CMK (cell line): ENCODE data around the gene CDKAL1.
A peak's percentile ranks its signal among the peaks of the same experiment; 100 is the strongest.

Experiments used
- DNase-seq: peaks from one replicate; pipeline ENCODE4 v3.0.0-alpha.2; 2010; ENCODE audit warnings: low read depth

The CDKAL1 gene

GRCh38 chr6:20841806-20842205 is 307.5 kb downstream of the CDKAL1 start:
- DNase-seq: no peak

GRCh38 chr6:20845592-20845991 is 311.3 kb downstream of the CDKAL1 start:
- no peak for DNase-seq

- peak; percentile 49 for DNase-seq
Measured at GRCh38 chr6:20846602-20847028, 312.4 kb downstream of the CDKAL1 start.

GRCh38 chr6:20847904-20848303 is 313.6 kb downstream of the CDKAL1 start:
- no peak for DNase-seq

- DNase-seq: no peak
Measured at GRCh38 chr6:20850686-20851416, 316.6 kb downstream of the CDKAL1 start.

GRCh38 chr6:20851795-20852194 is 317.5 kb downstream of the CDKAL1 start:
- DNase-seq: no peak

- no peak for DNase-seq
Measured at GRCh38 chr6:20853828-20854227, 319.6 kb downstream of the CDKAL1 start.

- DNase-seq: no peak
Measured at GRCh38 chr6:20856681-20857288, 322.5 kb downstream of the CDKAL1 start.

- no peak for DNase-seq
Measured at GRCh38 chr6:20861481-20861880, 327.2 kb downstream of the CDKAL1 start.

- DNase-seq: no peak
Measured at GRCh38 chr6:20866036-20866435, 331.8 kb downstream of the CDKAL1 start.

- no peak for DNase-seq
Measured at GRCh38 chr6:20866935-20867703, 332.9 kb downstream of the CDKAL1 start.

GRCh38 chr6:20868397-20869096 is 334.3 kb downstream of the CDKAL1 start:
- no peak for DNase-seq

GRCh38 chr6:20870021-20870420 is 335.8 kb downstream of the CDKAL1 start:
- no peak for DNase-seq

GRCh38 chr6:20870493-20870892 is 336.2 kb downstream of the CDKAL1 start:
- no peak for DNase-seq

GRCh38 chr6:20873425-20874190 is 339.4 kb downstream of the CDKAL1 start:
- DNase-seq: no peak

GRCh38 chr6:20875369-20875963 is 341.2 kb downstream of the CDKAL1 start:
- no peak for DNase-seq

- DNase-seq: no peak
Measured at GRCh38 chr6:20876036-20876435, 341.8 kb downstream of the CDKAL1 start.

GRCh38 chr6:20876561-20876960 is 342.3 kb downstream of the CDKAL1 start:
- no peak for DNase-seq

GRCh38 chr6:20877008-20877937 is 343.0 kb downstream of the CDKAL1 start:
- no peak for DNase-seq

GRCh38 chr6:20879121-20879520 is 344.9 kb downstream of the CDKAL1 start:
- DNase-seq: no peak
